Measurements from ENCODE around the gene BRD8.

DNA sequence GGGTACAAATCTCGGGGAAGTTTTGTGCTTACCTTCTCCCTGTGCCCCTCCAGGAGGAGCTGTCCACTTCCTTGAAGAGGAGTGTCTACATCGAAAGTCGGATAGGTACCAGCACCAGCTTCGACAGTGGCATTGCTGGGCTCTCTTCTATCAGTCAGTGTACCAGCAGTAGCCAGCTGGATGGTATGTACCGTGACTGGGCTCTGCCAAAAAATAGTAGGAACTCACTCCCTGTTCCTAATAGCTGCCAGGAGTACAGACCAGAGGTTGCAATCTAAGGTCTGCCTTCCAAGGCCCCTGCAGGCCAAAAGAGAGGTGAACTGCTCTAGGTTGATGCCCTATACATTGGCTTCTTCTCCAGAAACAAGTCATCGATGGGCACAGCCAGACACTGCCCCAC lies 4.4 kb upstream of the BRD8 start:
- TF ChIP-seq RARB (CRISPR knock-in tag; IDR thresholded peaks at IDR 0.05) (no peak), CSDC2 (CRISPR knock-in tag; IDR thresholded peaks at IDR 0.05) (no peak), SNAI2 (CRISPR knock-in tag; IDR thresholded peaks at IDR 0.05) (no peak), ZFP30 (CRISPR knock-in tag; IDR thresholded peaks at IDR 0.05) (no peak)
- TF ChIP-seq, protein P1, sequence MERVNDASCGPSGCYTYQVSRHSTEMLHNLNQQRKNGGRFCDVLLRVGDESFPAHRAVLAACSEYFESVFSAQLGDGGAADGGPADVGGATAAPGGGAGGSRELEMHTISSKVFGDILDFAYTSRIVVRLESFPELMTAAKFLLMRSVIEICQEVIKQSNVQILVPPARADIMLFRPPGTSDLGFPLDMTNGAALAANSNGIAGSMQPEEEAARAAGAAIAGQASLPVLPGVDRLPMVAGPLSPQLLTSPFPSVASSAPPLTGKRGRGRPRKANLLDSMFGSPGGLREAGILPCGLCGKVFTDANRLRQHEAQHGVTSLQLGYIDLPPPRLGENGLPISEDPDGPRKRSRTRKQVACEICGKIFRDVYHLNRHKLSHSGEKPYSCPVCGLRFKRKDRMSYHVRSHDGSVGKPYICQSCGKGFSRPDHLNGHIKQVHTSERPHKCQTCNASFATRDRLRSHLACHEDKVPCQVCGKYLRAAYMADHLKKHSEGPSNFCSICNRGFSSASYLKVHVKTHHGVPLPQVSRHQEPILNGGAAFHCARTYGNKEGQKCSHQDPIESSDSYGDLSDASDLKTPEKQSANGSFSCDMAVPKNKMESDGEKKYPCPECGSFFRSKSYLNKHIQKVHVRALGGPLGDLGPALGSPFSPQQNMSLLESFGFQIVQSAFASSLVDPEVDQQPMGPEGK (CRISPR knock-in tag; IDR thresholded peaks at IDR 0.05; ENCODE audit: borderline replicate concordance): no peak
